ENCODE data around the gene ZXDC.

Gene ZXDC

GRCh38 chr3:126517291-126517951 lies 41.7 kb upstream of the ZXDC start, which contains the start of gene UROC1:
Gene UROC1 (minus strand): TSS chr3:126517773. CDS start chr3:126517719, 54 bp downstream.
- Histone ChIP-seq H4K20me1 (ENCODE audit: insufficient read depth, low read length, poor library complexity, severe bottlenecking) (no peaks in the 10 kb centered on the region), H3K27me3 (ENCODE audit: insufficient read depth, low read length, poor library complexity, severe bottlenecking) (no peaks in the 10 kb centered on the region), H3K9me2 (replicated peaks; ENCODE audit: low read depth, low read length) (no peaks in the 10 kb centered on the region), H3K9ac (ENCODE audit: low read depth, low read length, poor library complexity, severe bottlenecking) (no peak within 1 kb of the TSS), H3K4me1 (ENCODE audit: insufficient read depth, low read length, poor library complexity, severe bottlenecking) (peaks cover 19% of the 10 kb centered on the region), H3K79me2 (ENCODE audit: insufficient read depth, low read length) (no peaks in the 10 kb centered on the region), H3F3A (ENCODE audit: low read depth) (no peaks in the 10 kb centered on the region), H3K9me3 (ENCODE audit: insufficient read depth, low read depth, low read length) (no peaks in the 10 kb centered on the region), H3K36me3 (ENCODE audit: insufficient read depth, low read length) (no peaks in the 10 kb centered on the region), H3K4me3 (ENCODE audit: low read length, poor library complexity, severe bottlenecking) (no peak within 1 kb of the TSS), H2AFZ (ENCODE audit: low read length) (no peak within 1 kb of the TSS), H3K4me2 (ENCODE audit: low read depth, low read length, poor library complexity, severe bottlenecking) (peak within 1 kb of the TSS; percentile 50)
- TF ChIP-seq CTCF (conservative IDR thresholded peaks at IDR 0.05; ENCODE audit: low read length) (no peak), EZH2phosphoT487 (IDR thresholded peaks at IDR 0.05; ENCODE audit: borderline replicate concordance) (no peak)

GRCh38 chr3:126516936-126517290 lies 41.2 kb upstream of the ZXDC start:
- Histone ChIP-seq H3K36me3 (ENCODE audit: insufficient read depth, low read length) (no peaks in the 10 kb centered on the region), H3K79me2 (ENCODE audit: insufficient read depth, low read length) (no peaks in the 10 kb centered on the region), H3F3A (ENCODE audit: low read depth) (no peaks in the 10 kb centered on the region), H3K4me2 (ENCODE audit: low read depth, low read length, poor library complexity, severe bottlenecking) (no peak overlapping the region), H3K9me3 (ENCODE audit: insufficient read depth, low read depth, low read length) (no peaks in the 10 kb centered on the region), H3K4me1 (ENCODE audit: insufficient read depth, low read length, poor library complexity, severe bottlenecking) (peaks cover 22% of the 10 kb centered on the region), H3K4me3 (ENCODE audit: low read length, poor library complexity, severe bottlenecking) (no peak overlapping the region), H3K27me3 (ENCODE audit: insufficient read depth, low read length, poor library complexity, severe bottlenecking) (no peaks in the 10 kb centered on the region), H2AFZ (ENCODE audit: low read length) (no peak overlapping the region), H3K9ac (ENCODE audit: low read depth, low read length, poor library complexity, severe bottlenecking) (no peak overlapping the region), H3K9me2 (replicated peaks; ENCODE audit: low read depth, low read length) (no peaks in the 10 kb centered on the region), H4K20me1 (ENCODE audit: insufficient read depth, low read length, poor library complexity, severe bottlenecking) (no peaks in the 10 kb centered on the region)
- TF ChIP-seq CTCF (conservative IDR thresholded peaks at IDR 0.05; ENCODE audit: low read length), result no peak
- TF ChIP-seq EZH2phosphoT487 (IDR thresholded peaks at IDR 0.05; ENCODE audit: borderline replicate concordance), result no peak

GRCh38 chr3:126516152-126516935 lies 40.7 kb upstream of the ZXDC start:
- Histone ChIP-seq H3K36me3 (ENCODE audit: insufficient read depth, low read length) (no peaks in the 10 kb centered on the region), H3K9ac (ENCODE audit: low read depth, low read length, poor library complexity, severe bottlenecking) (no peak overlapping the region), H3F3A (ENCODE audit: low read depth) (no peaks in the 10 kb centered on the region), H3K4me1 (ENCODE audit: insufficient read depth, low read length, poor library complexity, severe bottlenecking) (peaks cover 27% of the 10 kb centered on the region), H3K79me2 (ENCODE audit: insufficient read depth, low read length) (no peaks in the 10 kb centered on the region), H3K9me2 (replicated peaks; ENCODE audit: low read depth, low read length) (no peaks in the 10 kb centered on the region), H3K9me3 (ENCODE audit: insufficient read depth, low read depth, low read length) (no peaks in the 10 kb centered on the region), H3K27me3 (ENCODE audit: insufficient read depth, low read length, poor library complexity, severe bottlenecking) (no peaks in the 10 kb centered on the region), H3K4me3 (ENCODE audit: low read length, poor library complexity, severe bottlenecking) (no peak overlapping the region), H2AFZ (ENCODE audit: low read length) (no peak overlapping the region), H3K4me2 (ENCODE audit: low read depth, low read length, poor library complexity, severe bottlenecking) (no peak overlapping the region), H4K20me1 (ENCODE audit: insufficient read depth, low read length, poor library complexity, severe bottlenecking) (no peaks in the 10 kb centered on the region)
- no peak for TF ChIP-seq EZH2phosphoT487 (IDR thresholded peaks at IDR 0.05; ENCODE audit: borderline replicate concordance)

Data from Loucy (cell line).